PC-3 (cell line): Measurements from ENCODE around the gene OGFRL1. TPM values are rescaled to one million over a fixed set of nuclear protein-coding genes. Genes with fewer than 3 reads are reported as not detected.
A peak's percentile ranks its signal among the peaks of the same experiment; 100 is the strongest.

Source experiments
- ATAC-seq: fragments of 200-7000 bp; cut with Tn5 transposase; 2 replicates; pipeline ENCODE4 v1.9.1; 2020; ENCODE audit warnings: mild to moderate bottlenecking, moderate library complexity
- BruUV-seq: library from RNA; stranded (reverse); fragments of 400-500 nt; replicated peaks from 2 replicates; lab custom pipeline; 2021; lab: Mats Ljungman, UMichigan
- CTCF ChIA-PET: fragments of 300-600 bp; sonication (Branson Sonifier 250); formaldehyde crosslinking; loops from one replicate; lab custom pipeline; 2022; ENCODE audit warnings: antibody characterized with exemption; lab: Charles Lee
- POLR2A ChIA-PET: fragments of 300-600 bp; sonication (Branson Sonifier 250); formaldehyde crosslinking; loops from one replicate; lab custom pipeline; 2022; ENCODE audit warnings: antibody characterized with exemption; ENCODE audit not compliant: unreplicated experiment; lab: Charles Lee
- DNase-seq: peaks from one replicate; pipeline ENCODE4 v3.0.0-alpha.2; 2015
- H2AFZ ChIP-seq: fragments of 300-600 bp; sonication (generic); 2 replicates; pipeline ENCODE4 v1.6.0; 2016; ENCODE audit warnings: antibody characterized with exemption, low read length
- H3F3A ChIP-seq: fragments of 300-600 bp; sonication (generic); one replicate; pipeline ENCODE4 v1.6.0; 2017; ENCODE audit warnings: antibody characterized with exemption, low read length, control low read depth, mild to moderate bottlenecking; ENCODE audit not compliant: unreplicated experiment
- H3K27ac ChIP-seq: fragments of 300-600 bp; sonication (generic); 2 replicates; pipeline ENCODE4 v1.5.1; 2016; ENCODE audit warnings: mild to moderate bottlenecking, low read length
- H3K27me3 ChIP-seq: fragments of 300-600 bp; sonication (generic); 2 replicates; pipeline ENCODE4 v1.6.1; 2016; ENCODE audit warnings: low read length, mixed read lengths
- H3K36me3 ChIP-seq: fragments of 300-600 bp; sonication (generic); 2 replicates; pipeline ENCODE4 v1.6.1; 2016; ENCODE audit warnings: low read depth, mixed run types, low read length, mixed read lengths
- H3K4me1 ChIP-seq: fragments of 300-600 bp; sonication (generic); 2 replicates; pipeline ENCODE4 v1.5.1; 2016; ENCODE audit warnings: low read length; ENCODE audit not compliant: insufficient read depth
- H3K4me2 ChIP-seq: fragments of 300-600 bp; sonication (generic); 2 replicates; pipeline ENCODE4 v1.6.0; 2016; ENCODE audit warnings: low read length
- H3K4me3 ChIP-seq: fragments of 300-600 bp; sonication (generic); 2 replicates; pipeline ENCODE4 v1.5.1; 2016; ENCODE audit warnings: mild to moderate bottlenecking, low read length, mixed read lengths
- H3K79me2 ChIP-seq: fragments of 300-600 bp; sonication (generic); 2 replicates; pipeline ENCODE4 v1.6.1; 2017; ENCODE audit warnings: low read length, mixed read lengths
- H3K9ac ChIP-seq: fragments of 300-600 bp; sonication (generic); 2 replicates; pipeline ENCODE4 v1.6.0; 2016; ENCODE audit warnings: mild to moderate bottlenecking, low read length
- H3K9me2 ChIP-seq: fragments of 300-600 bp; sonication (generic); replicated peaks from 2 replicates; pipeline ENCODE4 v1.6.1; 2016; ENCODE audit warnings: mixed run types, low read length, mixed read lengths
- H3K9me3 ChIP-seq: fragments of 300-600 bp; sonication (generic); 2 replicates; pipeline ENCODE4 v1.6.1; 2016; ENCODE audit warnings: low read length, mixed read lengths
- H4K20me1 ChIP-seq: fragments of 300-600 bp; sonication (generic); 2 replicates; pipeline ENCODE4 v1.6.1; 2016; ENCODE audit warnings: low read length, mixed read lengths
- EZH2 ChIP-seq: fragments of 300-600 bp; sonication (generic); IDR thresholded peaks from one replicate; pipeline ENCODE4 v1.6.1; 2017; ENCODE audit warnings: antibody characterized with exemption, mild to moderate bottlenecking, low read length; ENCODE audit not compliant: unreplicated experiment
- EZH2phosphoT487 ChIP-seq: fragments of 300-600 bp; sonication (generic); IDR thresholded peaks from 2 replicates; pipeline ENCODE4 v1.6.1; 2018; ENCODE audit warnings: mild to moderate bottlenecking, antibody characterized with exemption, low read length, borderline replicate concordance
- intact Hi-C: fragments of 100-400 bp; cut with micrococcal nuclease; formaldehyde crosslinking; loops from 2 replicates; pipeline ENCODE4 v1.9.0; 2023
- total RNA-seq: library from RNA; depleted of rRNA; stranded (reverse); fragments of >200 nt; gene quantifications from 2 replicates; pipeline ENCODE4 v1.2.3, GENCODE V29; 2014
- TF ChIP-seq, protein P1 (sequence below): fragments of 300-600 bp; sonication (generic); conservative IDR thresholded peaks from 2 replicates; pipeline ENCODE4 v1.5.1; 2017; ENCODE audit warnings: antibody characterized with exemption, low read depth, mild to moderate bottlenecking, low read length

OGFRL1 gene
- total RNA-seq, 1 experiment from 2014 or later = 5.2 TPM

DNA sequence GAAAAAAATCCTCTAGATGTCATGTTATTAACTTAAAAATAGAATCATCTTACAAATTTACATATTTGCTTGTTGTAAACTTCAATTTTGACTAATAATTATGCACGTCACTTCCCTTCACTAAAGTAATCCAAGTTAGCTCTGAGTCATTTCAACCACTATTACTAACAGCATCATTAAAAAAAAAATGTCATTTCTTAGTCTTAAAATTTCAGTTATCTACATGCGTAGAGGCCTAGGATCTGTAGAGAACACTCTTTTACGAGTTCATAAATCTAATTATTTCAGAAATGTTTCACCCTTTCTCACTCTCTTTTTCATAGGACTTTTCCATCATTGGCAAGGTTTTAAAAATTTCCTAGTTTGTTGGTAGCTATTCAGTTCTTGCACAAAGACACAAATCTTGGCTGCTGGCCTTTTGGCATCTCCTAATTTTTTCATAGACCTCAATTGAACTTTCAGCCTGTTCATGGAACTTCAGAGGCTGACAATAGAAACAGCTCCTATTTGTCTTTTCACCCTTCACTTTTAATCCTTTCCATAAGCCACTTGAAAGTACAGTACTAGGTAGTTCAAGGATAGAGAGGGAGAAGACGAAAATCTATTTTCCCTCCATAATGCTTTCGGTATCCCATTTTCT is 61.5 kb downstream of the OGFRL1 start:
- peak overlapping the region; percentile 62; the same call in 1 of the 2 replicates for H3K4me2 ChIP-seq
- no peaks in the 10 kb centered on the region for H3K9me3 ChIP-seq
- CTCF ChIA-PET = interaction anchor here (1.0 kb wide), 1 partner anchor 160 kb away, joined by 3 read pairs; no protein-coding TSS in a partner anchor
- no peaks in the 10 kb centered on the region for H3K9me2 ChIP-seq
- H3K4me3 ChIP-seq = no peak overlapping the region
- H3F3A ChIP-seq = no peaks in the 10 kb centered on the region
- TF ChIP-seq, protein P1, sequence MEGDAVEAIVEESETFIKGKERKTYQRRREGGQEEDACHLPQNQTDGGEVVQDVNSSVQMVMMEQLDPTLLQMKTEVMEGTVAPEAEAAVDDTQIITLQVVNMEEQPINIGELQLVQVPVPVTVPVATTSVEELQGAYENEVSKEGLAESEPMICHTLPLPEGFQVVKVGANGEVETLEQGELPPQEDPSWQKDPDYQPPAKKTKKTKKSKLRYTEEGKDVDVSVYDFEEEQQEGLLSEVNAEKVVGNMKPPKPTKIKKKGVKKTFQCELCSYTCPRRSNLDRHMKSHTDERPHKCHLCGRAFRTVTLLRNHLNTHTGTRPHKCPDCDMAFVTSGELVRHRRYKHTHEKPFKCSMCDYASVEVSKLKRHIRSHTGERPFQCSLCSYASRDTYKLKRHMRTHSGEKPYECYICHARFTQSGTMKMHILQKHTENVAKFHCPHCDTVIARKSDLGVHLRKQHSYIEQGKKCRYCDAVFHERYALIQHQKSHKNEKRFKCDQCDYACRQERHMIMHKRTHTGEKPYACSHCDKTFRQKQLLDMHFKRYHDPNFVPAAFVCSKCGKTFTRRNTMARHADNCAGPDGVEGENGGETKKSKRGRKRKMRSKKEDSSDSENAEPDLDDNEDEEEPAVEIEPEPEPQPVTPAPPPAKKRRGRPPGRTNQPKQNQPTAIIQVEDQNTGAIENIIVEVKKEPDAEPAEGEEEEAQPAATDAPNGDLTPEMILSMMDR = no peak
- TF ChIP-seq EZH2phosphoT487 (no peak), EZH2 (no peak)
- no TSS peak for BruUV-seq
- POLR2A ChIA-PET = no interaction called here
- no peaks in the 10 kb centered on the region for H3K79me2 ChIP-seq
- peaks cover 11% of the 10 kb centered on the region for H3K4me1 ChIP-seq
- ATAC-seq (peak; percentile 78), DNase-seq (peak; percentile 65)
- H4K20me1 ChIP-seq = no peaks in the 10 kb centered on the region
- peak overlapping the region; percentile 71 for H3K27ac ChIP-seq
- no peaks in the 10 kb centered on the region for H3K36me3 ChIP-seq
- no peaks in the 10 kb centered on the region for H3K27me3 ChIP-seq
- H3K9ac ChIP-seq = peak overlapping the region; percentile 14; the same call in 1 of the 2 replicates
- intact Hi-C loops = loop anchor here (1.0 kb wide), 2 partner anchors 155 to 160 kb away; no protein-coding TSS in a partner anchor
- no peak overlapping the region for H2AFZ ChIP-seq

- Histone ChIP-seq H3K4me2 (no peak overlapping the region), H3K36me3 (no peaks in the 10 kb centered on the region), H3K27ac (no peak overlapping the region), H3K9me2 (no peaks in the 10 kb centered on the region), H3K79me2 (no peaks in the 10 kb centered on the region), H3K9ac (no peak overlapping the region), H3K4me1 (peaks cover 11% of the 10 kb centered on the region), H3K9me3 (no peaks in the 10 kb centered on the region), H3K27me3 (no peaks in the 10 kb centered on the region), H2AFZ (no peak overlapping the region), H4K20me1 (no peaks in the 10 kb centered on the region), H3K4me3 (no peak overlapping the region), H3F3A (no peaks in the 10 kb centered on the region)
- no TSS peak for BruUV-seq
- ChIA-PET CTCF (no interaction called here), POLR2A (no interaction called here)
- intact Hi-C loops = no loop called here
- TF ChIP-seq, protein P1 = no peak
- no peak for TF ChIP-seq EZH2
- no peak for TF ChIP-seq EZH2phosphoT487
- DNase-seq (no peak), ATAC-seq (no peak)
These were observed 62.6 kb downstream of the OGFRL1 start for GRCh38 chr6:71351190-71351589.
